ENCODE results near the gene PPIH.
"Not testable (repeated sequence)": the region's sequence is repeated elsewhere in the genome, so short reads cannot be mapped to it uniquely, and the experiment has no call there.

Gene PPIH

DNA sequence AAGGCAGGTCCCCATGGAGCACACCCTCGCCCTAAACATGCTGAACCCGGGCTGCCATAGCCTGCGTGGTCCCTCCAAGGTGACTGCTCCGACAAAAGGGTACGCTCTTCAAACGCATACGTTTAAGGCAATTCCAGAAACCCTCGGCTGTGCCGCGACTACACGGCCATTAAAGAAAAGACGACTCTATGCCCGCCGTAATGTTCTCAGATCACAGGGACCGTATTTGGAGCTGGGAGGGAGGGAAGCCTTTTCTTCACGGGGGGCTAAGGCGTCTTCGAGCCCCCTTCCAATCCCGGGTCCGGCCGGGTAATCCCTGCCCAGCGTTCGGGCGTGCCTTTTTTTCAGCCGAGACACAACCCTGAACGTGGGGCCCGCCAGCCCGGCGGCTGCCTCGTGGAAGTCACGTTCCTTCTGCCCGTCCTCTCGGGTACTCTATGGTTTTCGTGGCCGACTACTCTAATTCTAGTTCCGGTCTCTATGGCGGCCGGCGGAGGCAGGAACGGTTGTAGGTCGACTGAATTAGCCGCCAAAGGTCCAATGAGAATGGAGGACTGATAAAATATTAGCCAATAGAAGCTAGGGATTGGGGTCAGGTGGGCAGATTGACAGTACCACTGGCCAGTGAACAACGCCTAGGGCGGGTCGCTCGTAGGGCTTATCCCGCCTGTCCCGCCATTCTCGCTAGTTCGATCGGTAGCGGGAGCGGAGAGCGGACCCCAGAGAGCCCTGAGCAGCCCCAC lies 23.7 kb downstream of the PPIH start, which contains the start of gene YBX1:
Gene YBX1 (plus strand): TSS at position 678 of the 743 bp plus-strand sequence. CDS start 148 bp downstream, outside the sequence.
- CTCF ChIA-PET, result interaction anchor here (0.6 kb wide), 1 partner anchor 84 kb away, joined by 3 read pairs; no protein-coding TSS in a partner anchor
- POLR2A ChIA-PET, result interaction anchor here (0.6 to 3.8 kb wide), 28 partner anchors 8 to 509 kb away, joined by 3 to 32 read pairs (median 4); partner anchors contain the start of genes C1orf50, CLDN19, ERMAP and P3H1
- TF ChIP-seq CTBP1 (IDR thresholded peaks at IDR 0.05; ENCODE audit: borderline replicate concordance) (no peak), L3MBTL2 (conservative IDR thresholded peaks at IDR 0.05) (peak; percentile 88), FOXA1 (IDR thresholded peaks at IDR 0.05) (no peak), LEF1 (IDR thresholded peaks at IDR 0.05; ENCODE audit: borderline replicate concordance) (no peak), BHLHE40 (IDR thresholded peaks at IDR 0.05; ENCODE audit: borderline replicate concordance) (no peak), HDGF (IDR thresholded peaks at IDR 0.05; ENCODE audit: borderline replicate concordance) (no peak), TARDBP (IDR thresholded peaks at IDR 0.05) (no peak), SUZ12 (IDR thresholded peaks at IDR 0.05) (no peak), SP1 (IDR thresholded peaks at IDR 0.05) (no peak), NFRKB (IDR thresholded peaks at IDR 0.05) (peak; percentile 61; the same call in 1 of the 2 replicates), ELF4 (IDR thresholded peaks at IDR 0.05) (peak; percentile 54; the same call in 1 of the 2 replicates), ARNT (IDR thresholded peaks at IDR 0.05) (no peak), FOXK2 (IDR thresholded peaks at IDR 0.05) (no peak), ZNF384 (IDR thresholded peaks at IDR 0.05) (no peak)
- TF ChIP-seq, protein P1, sequence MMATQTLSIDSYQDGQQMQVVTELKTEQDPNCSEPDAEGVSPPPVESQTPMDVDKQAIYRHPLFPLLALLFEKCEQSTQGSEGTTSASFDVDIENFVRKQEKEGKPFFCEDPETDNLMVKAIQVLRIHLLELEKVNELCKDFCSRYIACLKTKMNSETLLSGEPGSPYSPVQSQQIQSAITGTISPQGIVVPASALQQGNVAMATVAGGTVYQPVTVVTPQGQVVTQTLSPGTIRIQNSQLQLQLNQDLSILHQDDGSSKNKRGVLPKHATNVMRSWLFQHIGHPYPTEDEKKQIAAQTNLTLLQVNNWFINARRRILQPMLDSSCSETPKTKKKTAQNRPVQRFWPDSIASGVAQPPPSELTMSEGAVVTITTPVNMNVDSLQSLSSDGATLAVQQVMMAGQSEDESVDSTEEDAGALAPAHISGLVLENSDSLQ (IDR thresholded peaks at IDR 0.05), result peak; percentile 98
- DNase-seq (ENCODE audit: extremely low spot score), result peak; percentile 94

DNA sequence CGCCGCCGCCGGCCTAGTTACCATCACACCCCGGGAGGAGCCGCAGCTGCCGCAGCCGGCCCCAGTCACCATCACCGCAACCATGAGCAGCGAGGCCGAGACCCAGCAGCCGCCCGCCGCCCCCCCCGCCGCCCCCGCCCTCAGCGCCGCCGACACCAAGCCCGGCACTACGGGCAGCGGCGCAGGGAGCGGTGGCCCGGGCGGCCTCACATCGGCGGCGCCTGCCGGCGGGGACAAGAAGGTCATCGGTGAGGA lies 24.2 kb downstream of the PPIH start:
- CTCF ChIA-PET, result interaction anchor here (0.6 kb wide), 1 partner anchor 83 kb away, joined by 3 read pairs; no protein-coding TSS in a partner anchor
- DNase-seq (ENCODE audit: extremely low spot score), result not testable (repeated sequence)
- POLR2A ChIA-PET, result interaction anchor here (0.6 to 3.8 kb wide), 28 partner anchors 8 to 509 kb away, joined by 3 to 32 read pairs (median 4); partner anchors contain the start of genes C1orf50, ERMAP, P3H1 and PPIH

DNA sequence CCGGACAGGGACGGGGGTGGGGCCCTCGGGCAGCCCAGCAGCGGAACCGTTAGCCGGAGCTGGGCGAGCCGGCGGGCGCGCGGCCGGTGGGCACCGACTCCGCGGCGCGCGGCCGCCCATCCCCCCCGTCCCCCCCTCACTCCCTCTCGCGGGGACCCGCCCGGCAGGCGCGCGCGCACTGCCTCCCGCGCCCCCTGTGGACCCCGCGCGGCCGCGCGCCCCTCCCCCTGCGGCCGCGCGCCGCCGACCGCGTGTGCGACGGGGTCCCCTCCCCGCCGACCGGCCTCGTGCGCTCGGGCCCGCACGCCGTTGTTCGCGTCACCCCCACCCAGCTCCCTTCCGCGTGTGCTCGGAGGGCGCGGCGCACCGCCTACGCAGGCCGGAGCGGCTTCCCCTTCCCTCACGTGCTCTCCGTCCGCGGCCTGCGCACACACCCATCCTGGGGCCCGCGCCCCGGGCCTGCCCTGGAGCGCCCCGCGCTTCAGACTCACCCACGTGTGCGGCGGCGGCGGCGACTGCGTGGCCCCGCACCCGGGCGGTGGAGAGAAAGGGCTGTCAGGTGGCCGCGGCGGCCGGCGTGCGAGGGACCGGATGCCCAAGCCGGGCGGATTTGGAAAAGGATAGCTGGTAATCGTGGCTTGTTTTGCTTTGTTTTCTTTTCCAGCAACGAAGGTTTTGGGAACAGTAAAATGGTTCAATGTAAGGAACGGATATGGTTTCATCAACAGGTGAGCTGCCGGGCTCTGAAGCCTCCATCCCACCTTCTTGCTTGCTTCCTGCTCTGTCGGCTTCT lies 24.7 kb downstream of the PPIH start:
- TF ChIP-seq ARNT (IDR thresholded peaks at IDR 0.05) (0 out of 2 replicates have a peak, but pooled peaks have one; percentile 5), BHLHE40 (IDR thresholded peaks at IDR 0.05; ENCODE audit: borderline replicate concordance) (no peak)
- POLR2A ChIA-PET, result interaction anchor here (0.6 to 3.8 kb wide), 29 partner anchors 9 to 510 kb away, joined by 3 to 32 read pairs (median 4); partner anchors contain the start of genes C1orf50, ERMAP, P3H1 and PPIH
- DNase-seq (ENCODE audit: extremely low spot score), result peak; percentile 68
- CTCF ChIA-PET, result interaction anchor here (0.6 kb wide), 1 partner anchor 83 kb away, joined by 3 read pairs; no protein-coding TSS in a partner anchor

DNA sequence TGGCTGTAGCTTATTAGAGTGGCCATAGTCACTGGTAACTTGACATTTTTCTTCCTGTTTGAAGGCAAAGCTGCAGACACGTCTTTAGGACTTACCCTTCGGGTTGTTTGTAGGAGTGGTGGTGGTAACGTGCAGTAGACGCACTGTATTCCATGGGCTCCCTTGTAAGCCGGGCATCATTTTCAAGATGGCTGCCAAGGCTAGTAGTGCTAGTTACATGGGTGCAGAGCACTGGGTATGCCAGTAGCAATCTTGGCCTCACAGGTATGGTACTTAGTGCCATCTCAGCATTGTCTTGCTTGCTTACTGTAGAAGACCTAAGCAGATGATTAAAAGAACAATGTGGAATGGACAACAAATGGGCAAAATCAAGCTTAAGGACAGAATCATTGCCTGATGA lies 25.9 kb downstream of the PPIH start:
- TF ChIP-seq BHLHE40 (IDR thresholded peaks at IDR 0.05; ENCODE audit: borderline replicate concordance) (no peak), CTBP1 (IDR thresholded peaks at IDR 0.05; ENCODE audit: borderline replicate concordance) (no peak), ZNF384 (IDR thresholded peaks at IDR 0.05) (no peak)
- CTCF ChIA-PET, result no interaction called here
- POLR2A ChIA-PET, result interaction anchor here (2.4 to 3.8 kb wide), 3 partner anchors 8 to 82 kb away, joined by 31 to 32 read pairs (median 31); partner anchors contain the start of genes C1orf50, P3H1 and PPIH
- peak; percentile 31 for DNase-seq (ENCODE audit: extremely low spot score)

DNA sequence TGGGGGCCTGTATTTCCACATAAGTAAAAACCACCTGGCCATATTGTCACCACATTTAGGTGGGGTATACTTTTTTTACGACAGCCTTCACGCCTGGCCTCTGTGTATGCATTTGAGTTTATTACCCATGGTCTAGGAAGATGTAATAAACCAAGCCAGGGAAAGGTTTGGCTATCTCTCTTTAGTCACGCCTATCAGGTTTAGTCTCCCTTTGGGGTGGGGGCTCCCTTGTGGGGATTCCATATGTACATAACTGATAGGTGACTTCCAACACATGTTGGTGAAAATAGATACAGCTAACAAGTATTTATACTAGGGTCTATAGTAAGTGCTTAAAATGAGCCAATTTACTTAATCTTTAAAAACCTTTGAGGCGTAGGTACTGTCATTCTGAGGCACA lies 28.2 kb downstream of the PPIH start:
- TF ChIP-seq CTBP1 (IDR thresholded peaks at IDR 0.05; ENCODE audit: borderline replicate concordance), result no peak
- no peak for TF ChIP-seq BHLHE40 (IDR thresholded peaks at IDR 0.05; ENCODE audit: borderline replicate concordance)
- no peak for TF ChIP-seq L3MBTL2 (conservative IDR thresholded peaks at IDR 0.05)
- TF ChIP-seq ELF4 (IDR thresholded peaks at IDR 0.05), result no peak
- TF ChIP-seq HDGF (IDR thresholded peaks at IDR 0.05; ENCODE audit: borderline replicate concordance), result no peak
- TF ChIP-seq, protein P1 (IDR thresholded peaks at IDR 0.05), result no peak
- TF ChIP-seq NFRKB (IDR thresholded peaks at IDR 0.05), result no peak
- TF ChIP-seq FOXK2 (IDR thresholded peaks at IDR 0.05), result no peak
- no peak for TF ChIP-seq ARNT (IDR thresholded peaks at IDR 0.05)
- TF ChIP-seq SP1 (IDR thresholded peaks at IDR 0.05), result no peak
- ChIA-PET POLR2A (interaction anchor here (0.5 to 1.4 kb wide), 3 partner anchors 28 to 286 kb away, joined by 3 to 4 read pairs (median 3); partner anchors contain the start of gene PPIH), CTCF (no interaction called here)
- no peak for DNase-seq (ENCODE audit: extremely low spot score)

DNA sequence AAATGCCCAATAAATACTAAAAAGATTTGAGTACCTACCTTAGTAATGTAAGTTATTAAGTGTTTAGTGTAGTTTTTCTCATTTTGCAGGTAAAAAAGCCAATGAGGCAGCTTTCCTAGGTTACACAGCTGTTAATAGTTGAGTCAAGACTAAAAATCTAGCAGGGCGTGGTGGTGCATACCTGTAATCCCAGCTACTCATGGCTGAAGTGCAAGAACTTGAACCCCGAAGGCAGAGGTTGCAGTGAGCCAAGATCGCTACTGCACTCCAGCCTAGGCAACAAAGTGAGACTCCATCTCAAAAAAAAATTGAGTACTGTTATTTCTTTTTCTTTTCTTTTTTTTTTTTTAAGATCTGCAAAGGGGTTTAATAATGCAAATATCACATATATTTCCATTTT lies 31.7 kb downstream of the PPIH start:
- no peak for DNase-seq (ENCODE audit: extremely low spot score)
- ChIA-PET CTCF (interaction anchor here (1.3 to 1.4 kb wide), 2 partner anchors 76 to 112 kb away, joined by 3 to 5 read pairs; no protein-coding TSS in a partner anchor), POLR2A (interaction anchor here (1.6 to 3.3 kb wide), 2 partner anchors 32 to 76 kb away, joined by 6 to 12 read pairs; partner anchors contain the start of genes C1orf50, P3H1 and PPIH)
- TF ChIP-seq, protein P1 (IDR thresholded peaks at IDR 0.05), result no peak
- TF ChIP-seq SP1 (IDR thresholded peaks at IDR 0.05) (no peak), FOXA1 (IDR thresholded peaks at IDR 0.05) (no peak)
